ENCODE measurements around the gene CCM2.

DNA sequence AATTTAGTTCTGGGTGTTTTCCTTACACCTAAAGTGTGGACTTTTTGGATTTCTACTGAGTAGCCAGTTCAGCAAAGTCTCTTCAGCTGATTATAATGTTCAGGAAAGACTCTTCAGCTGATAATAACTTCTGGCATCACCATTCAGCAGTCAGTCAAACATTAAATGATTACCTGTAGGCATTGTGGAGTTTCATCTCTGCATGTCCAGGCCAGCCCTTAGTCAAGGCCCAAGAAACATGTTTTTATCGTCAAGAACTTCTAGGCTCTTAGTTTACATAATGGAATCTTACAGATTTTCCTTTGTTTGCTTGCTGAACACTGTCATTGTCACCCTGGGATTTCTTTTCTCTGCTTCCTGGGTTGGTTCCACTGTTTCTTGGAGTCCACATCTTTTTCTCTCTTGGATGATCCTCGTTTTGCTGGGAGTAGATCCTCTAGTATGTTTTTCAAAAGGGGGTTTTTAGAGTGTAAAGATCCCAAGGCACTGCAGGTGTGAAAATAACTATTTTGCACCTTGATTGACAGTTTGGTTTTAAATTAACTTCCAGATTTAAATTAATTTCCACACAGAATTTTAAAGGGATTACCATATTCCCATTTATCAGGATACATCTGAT lies 24.2 kb downstream of the CCM2 start:
- TF ChIP-seq, protein P1, sequence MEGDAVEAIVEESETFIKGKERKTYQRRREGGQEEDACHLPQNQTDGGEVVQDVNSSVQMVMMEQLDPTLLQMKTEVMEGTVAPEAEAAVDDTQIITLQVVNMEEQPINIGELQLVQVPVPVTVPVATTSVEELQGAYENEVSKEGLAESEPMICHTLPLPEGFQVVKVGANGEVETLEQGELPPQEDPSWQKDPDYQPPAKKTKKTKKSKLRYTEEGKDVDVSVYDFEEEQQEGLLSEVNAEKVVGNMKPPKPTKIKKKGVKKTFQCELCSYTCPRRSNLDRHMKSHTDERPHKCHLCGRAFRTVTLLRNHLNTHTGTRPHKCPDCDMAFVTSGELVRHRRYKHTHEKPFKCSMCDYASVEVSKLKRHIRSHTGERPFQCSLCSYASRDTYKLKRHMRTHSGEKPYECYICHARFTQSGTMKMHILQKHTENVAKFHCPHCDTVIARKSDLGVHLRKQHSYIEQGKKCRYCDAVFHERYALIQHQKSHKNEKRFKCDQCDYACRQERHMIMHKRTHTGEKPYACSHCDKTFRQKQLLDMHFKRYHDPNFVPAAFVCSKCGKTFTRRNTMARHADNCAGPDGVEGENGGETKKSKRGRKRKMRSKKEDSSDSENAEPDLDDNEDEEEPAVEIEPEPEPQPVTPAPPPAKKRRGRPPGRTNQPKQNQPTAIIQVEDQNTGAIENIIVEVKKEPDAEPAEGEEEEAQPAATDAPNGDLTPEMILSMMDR (IDR thresholded peaks at IDR 0.05): no peak
- no peak for TF ChIP-seq POLR2A (IDR thresholded peaks at IDR 0.05)

Data from prostate gland (tissue), 2 donors.